ENCODE data around the gene SAMD5.

GRCh38 chr6:147534116-147534860, 25.8 kb downstream of the SAMD5 start:
- no peak for TF ChIP-seq CTCF (IDR thresholded peaks at IDR 0.05; ENCODE audit: control extremely low read depth in 1 of 3, insufficient read depth in 1 of 3, low read depth in 1 of 3, low read length in 3 of 3)
- no peak for TF ChIP-seq HDAC6 (IDR thresholded peaks at IDR 0.05; ENCODE audit: low read depth, low read length)
- TF ChIP-seq CBX5 (IDR thresholded peaks at IDR 0.05; ENCODE audit: low read depth, low read length): no peak
- TF ChIP-seq HDAC2 (IDR thresholded peaks at IDR 0.05; ENCODE audit: borderline replicate concordance in 1 of 2, low read depth in 2 of 2, low read length in 2 of 2): no peak
- no peak for TF ChIP-seq GTF2F1 (IDR thresholded peaks at IDR 0.05; ENCODE audit: borderline replicate concordance, low read depth, low read length)
- TF ChIP-seq ATF3 (IDR thresholded peaks at IDR 0.05; ENCODE audit: insufficient read depth, low read depth, low read length): no peak
- no peak for TF ChIP-seq MAFK (IDR thresholded peaks at IDR 0.05; ENCODE audit: low read depth, low read length)
- TF ChIP-seq RBBP5 (IDR thresholded peaks at IDR 0.05; ENCODE audit: borderline replicate concordance, low read depth, low read length): no peak
- no peak for TF ChIP-seq SIN3A (conservative IDR thresholded peaks at IDR 0.05 in 1 of 2, IDR thresholded peaks at IDR 0.05 in 1 of 2; ENCODE audit: low read depth in 1 of 2, low read length in 2 of 2)
- TF ChIP-seq RAD21 (IDR thresholded peaks at IDR 0.05 in 1 of 2, conservative IDR thresholded peaks at IDR 0.05 in 1 of 2; ENCODE audit: low read depth in 2 of 2, low read length in 2 of 2): no peak
- no peak for TF ChIP-seq RNF2 (IDR thresholded peaks at IDR 0.05; ENCODE audit: borderline replicate concordance, low read depth, low read length, missing control alignments, poor library complexity, severe bottlenecking)
- TF ChIP-seq JUND (IDR thresholded peaks at IDR 0.05; ENCODE audit: low read length): no peak

Measured in H1 (cell line).